Activated CD8-positive, alpha-beta memory T cell treated with anti-CD3 and anti-CD28 coated beads for 1 hour (primary cell): ENCODE data around the gene ULK3.
A peak's percentile ranks its signal among the peaks of the same experiment; 100 is the strongest.

Experiments
- DNase-seq, 2 donors: peaks; one replicate each; pipeline ENCODE4 v3.0.0-alpha.2; 2020; ENCODE audit warnings: low read depth in 1 of 2; ENCODE audit errors: extremely low read depth in 1 of 2

Gene ULK3

GRCh38 chr15:74840851-74841775, 1.8 kb downstream of the ULK3 start:
- no peak for DNase-seq

DNA sequence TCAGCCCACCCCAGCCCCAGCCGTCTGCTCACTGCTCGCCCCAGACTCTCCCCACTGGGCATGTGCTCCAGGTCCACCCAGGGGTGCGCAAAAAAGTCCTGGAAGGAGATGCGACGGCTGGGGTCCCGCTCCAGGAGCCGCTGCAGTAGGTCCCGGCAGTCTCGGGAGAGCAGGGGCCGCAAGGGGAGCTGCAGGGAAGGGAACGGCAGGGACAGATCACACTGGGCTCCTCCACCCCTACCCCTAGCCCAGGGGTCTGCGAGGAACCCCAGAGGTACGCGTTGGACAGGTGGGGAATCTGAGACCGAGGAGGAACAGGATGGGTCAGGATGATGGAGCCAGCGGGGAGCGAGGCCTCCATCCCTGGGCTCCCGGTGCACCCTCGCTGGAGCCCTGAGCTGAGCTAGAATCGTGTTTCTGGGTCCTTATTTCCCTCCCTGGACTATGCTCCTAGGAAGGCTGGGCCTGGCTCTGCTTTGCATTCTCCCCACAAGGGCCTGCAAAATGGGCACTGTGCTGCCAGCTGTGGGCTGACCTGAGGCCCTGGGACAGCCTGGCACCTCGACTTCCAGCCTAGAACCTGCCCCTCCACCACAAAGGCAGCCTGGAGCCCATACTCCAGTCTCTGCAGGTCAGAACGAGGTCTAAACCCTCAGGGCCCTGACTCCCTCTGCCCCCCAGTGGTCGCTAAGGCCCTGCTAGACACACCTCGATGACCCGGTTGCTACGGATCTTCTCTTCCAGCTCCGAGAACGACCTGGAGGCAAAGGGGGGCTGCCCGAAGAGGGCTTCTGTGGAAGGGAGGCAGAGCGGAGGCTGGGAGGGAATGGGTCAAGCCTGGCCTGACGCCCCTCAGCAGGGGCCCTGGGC, 3.2 kb downstream of the ULK3 start:
- DNase-seq, result no peak

DNA sequence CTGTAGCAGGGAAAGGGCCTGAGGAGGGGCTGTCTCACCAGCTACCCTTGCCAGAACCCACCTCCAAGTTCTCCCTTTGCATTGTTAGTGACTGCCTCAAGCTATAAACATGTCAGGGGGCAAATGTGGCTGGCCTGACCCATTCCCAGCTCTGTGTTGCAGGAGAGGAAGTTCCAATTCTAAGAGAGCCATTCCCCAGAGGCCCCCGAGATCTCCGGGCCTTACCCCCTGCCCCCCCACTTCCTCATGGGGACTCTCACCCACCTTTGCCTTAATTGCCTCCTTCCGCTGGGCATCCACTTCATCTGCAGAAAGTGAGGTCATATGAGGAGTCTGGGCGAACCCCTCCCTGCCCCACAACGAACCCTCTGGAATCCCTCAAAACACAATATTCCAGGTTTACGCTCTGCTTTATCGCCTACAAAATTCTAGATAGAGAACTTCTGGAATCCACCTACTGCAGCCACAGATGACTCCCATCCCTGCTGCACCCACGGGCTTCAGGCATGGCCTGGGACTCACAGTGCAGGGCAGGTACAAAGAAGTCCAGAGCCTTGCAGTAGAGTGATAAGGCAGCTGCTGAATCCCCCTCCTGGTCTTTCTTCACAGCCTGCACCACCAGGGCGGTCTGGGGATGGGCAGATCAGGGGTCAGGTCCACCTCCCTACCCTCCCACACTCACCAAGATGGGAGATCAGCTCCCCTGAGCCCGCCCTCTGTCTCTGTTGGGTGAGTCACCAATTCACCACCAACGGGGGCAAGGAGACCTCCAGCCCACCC, 4.0 kb downstream of the ULK3 start:
- DNase-seq, result no peak

DNA sequence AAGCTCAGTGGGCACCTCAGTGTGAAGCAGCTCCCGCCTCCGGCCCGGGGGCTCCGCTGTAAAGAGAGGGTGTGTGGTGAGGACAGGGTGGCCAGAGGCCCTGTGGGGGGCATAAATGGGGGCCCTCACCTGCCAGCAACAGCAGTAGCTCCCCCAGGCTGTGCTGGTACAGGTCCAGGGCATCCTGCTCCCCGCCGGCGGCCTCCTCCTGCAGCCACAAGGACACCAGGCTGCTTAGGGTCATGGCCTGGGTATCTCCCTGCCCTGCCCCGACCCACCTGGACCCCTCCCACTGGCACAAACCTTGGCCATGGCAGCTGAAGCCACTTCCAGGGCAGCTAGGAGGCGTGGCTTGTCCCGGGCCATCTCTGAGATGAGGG, 4.8 kb downstream of the ULK3 start:
- DNase-seq, result no peak

- no peak for DNase-seq
Measured at GRCh38 chr15:74837482-74838136, 5.3 kb downstream of the ULK3 start.

DNA sequence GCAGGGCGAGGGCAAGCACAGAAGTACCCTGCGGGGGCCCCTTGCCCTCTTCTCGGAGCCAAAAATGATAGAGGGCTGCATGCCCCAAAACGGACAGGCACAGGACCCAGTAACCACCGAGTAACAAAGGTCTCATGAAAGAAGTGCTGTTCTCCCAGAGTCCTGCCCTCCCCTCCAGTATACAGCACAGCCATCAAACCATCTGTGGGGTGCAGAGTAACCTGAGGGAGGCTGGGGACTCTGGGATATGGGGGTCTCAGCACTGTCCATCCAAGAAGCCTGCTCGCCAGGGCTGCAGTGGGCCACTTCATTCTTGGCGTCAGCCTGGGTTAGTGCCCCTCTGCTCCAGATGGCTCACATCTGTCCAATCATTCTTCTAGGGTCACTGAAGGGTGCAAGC, 6.1 kb downstream of the ULK3 start:
- DNase-seq, result no peak

GRCh38 chr15:74835312-74835823, 7.6 kb downstream of the ULK3 start:
- DNase-seq, result peak in 1 of 2 donors; percentile 18

- no peak for DNase-seq
Measured at GRCh38 chr15:74833376-74834107, 9.4 kb downstream of the ULK3 start.

DNA sequence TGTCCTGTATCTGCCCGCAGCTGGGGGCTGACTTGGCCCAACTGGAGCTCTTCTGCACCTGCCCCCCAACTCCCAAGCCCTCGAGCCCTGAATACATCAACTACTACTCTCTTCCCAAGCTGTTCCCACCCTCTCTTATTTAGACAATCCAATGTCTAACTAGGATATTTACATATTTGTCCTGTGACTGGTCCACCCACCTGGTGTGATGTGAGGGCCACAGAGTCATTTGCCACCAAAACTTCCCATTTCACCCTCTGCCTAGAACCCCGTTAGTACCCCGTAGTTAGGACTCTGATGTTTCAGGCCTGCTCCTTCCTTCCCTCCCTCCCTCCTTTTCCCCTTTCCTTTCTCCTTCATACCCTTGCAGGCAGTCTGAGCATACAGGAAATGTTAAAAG, 10.1 kb downstream of the ULK3 start:
- DNase-seq, result no peak

- DNase-seq, result no peak
Measured at GRCh38 chr15:74831813-74832495, 11.0 kb downstream of the ULK3 start.

- no peak for DNase-seq
Measured at GRCh38 chr15:74830868-74831267, 12.1 kb downstream of the ULK3 start.

GRCh38 chr15:74829991-74830390, 13.0 kb downstream of the ULK3 start:
- no peak for DNase-seq

DNA sequence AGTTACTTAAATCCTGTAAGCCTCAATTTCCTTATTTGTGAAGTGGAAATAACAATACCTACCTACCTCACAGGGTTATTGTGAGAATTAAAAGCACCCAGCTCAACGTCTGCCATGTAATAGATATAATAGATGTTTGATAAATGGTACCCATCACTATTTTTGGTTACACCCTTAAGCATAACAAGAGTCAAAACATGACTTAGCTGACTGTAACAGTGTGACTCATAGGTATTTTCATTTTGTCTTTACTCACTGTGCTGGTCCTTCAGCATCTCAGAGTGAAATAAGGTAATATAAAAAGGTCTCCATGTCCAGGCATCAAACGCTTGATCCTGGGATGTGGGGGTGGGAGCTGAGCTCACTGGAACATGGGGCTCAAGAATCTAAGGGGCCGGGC, 13.5 kb downstream of the ULK3 start:
- no peak for DNase-seq

- no peak for DNase-seq
Measured at GRCh38 chr15:74828835-74829234, 14.1 kb downstream of the ULK3 start.

GRCh38 chr15:74827614-74828013, 15.3 kb downstream of the ULK3 start:
- no peak for DNase-seq

DNA sequence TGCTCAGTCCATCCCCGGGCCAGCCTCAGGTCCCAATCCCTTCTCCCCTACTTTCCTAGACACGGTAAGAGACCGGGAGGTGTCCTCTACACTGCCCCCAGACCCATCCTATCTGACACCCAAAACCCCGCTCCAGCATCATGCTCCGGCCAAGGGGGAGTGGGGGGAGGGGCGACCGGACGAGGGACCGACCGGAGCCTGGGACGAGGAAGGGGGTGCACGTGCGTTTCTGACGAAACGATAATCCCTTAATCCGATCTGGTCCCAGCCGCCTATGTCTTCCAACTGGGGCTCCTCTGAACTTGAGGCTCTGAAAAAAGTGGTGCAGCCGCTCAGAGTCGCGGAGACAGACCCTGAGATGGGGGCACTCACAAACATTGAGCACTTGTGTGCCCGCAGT, 16.0 kb downstream of the ULK3 start:
- DNase-seq, result no peak

DNA sequence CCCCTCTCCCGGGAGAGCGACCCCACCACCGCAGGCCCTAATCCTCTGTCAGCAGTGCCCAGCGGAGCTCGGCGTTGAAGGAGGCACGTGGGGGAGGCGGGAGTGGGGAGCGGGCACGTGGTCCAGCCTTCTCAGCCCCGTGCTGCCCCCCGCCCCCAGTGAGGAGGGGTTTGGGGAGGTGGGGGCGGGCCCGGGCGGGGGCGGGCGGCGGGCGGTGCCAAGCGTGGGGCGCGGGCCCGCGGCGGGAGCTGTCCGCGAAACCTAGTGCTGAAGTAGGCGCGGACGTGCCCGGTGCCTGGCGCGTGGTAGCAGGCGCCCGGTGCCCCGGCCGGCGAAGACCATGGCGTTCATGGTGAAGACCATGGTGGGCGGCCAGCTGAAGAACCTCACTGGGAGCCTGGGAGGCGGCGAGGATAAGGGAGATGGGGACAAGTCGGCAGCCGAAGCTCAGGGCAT, 16.6 kb downstream of the ULK3 start, which contains the start of gene CPLX3:
Gene CPLX3, plus strand, starts transcription at position 264 of the 456 bp plus-strand sequence. Its CDS starts 77 bp downstream, at position 341.
- DNase-seq, result peak in 1 of 2 donors; percentile 26

- DNase-seq, result no peak
Measured at GRCh38 chr15:74825866-74826265, 17.1 kb downstream of the ULK3 start.

GRCh38 chr15:74824976-74825375, 18.0 kb downstream of the ULK3 start:
- no peak for DNase-seq
